Choroid plexus epithelial cell (primary cell): ENCODE measurements around the gene SF3A1.

ENCODE experiments used
- DNase-seq: peaks from one replicate; pipeline ENCODE4 v3.0.0-alpha.2; 2010; ENCODE audit warnings: low read depth
- H3K4me3 ChIP-seq: 2 replicates; pipeline ENCODE4 v1.5.1; 2011; ENCODE audit warnings: low read depth, mild to moderate bottlenecking, control low read depth, low read length, moderate library complexity
- TF ChIP-seq, protein P1 (sequence below): conservative IDR thresholded peaks from 2 replicates; pipeline ENCODE4 v1.5.1; 2011; ENCODE audit warnings: low read depth, mild to moderate bottlenecking, control low read depth, inconsistent platforms, low read length, moderate library complexity

The SF3A1 gene

DNA sequence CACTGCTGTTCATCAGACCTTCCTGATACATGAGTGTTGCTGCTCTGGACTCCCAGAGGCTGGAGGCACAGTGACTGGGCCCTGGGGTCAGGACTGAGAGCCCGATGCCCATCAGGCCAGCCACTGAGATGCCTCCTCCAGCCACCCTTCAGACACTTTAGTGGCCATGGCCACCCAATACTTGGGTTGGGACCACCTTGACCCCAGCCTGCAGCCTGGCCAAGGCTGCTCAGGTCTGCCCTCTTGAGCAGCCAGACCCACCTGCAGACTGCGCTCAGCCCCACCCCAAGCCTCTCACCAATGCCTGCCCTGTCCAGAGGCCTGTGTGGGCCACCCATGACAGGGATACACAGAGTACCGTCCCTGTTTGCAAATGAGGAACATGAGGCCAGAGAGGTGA, 26.4 kb upstream of the SF3A1 start:
- TF ChIP-seq, protein P1, sequence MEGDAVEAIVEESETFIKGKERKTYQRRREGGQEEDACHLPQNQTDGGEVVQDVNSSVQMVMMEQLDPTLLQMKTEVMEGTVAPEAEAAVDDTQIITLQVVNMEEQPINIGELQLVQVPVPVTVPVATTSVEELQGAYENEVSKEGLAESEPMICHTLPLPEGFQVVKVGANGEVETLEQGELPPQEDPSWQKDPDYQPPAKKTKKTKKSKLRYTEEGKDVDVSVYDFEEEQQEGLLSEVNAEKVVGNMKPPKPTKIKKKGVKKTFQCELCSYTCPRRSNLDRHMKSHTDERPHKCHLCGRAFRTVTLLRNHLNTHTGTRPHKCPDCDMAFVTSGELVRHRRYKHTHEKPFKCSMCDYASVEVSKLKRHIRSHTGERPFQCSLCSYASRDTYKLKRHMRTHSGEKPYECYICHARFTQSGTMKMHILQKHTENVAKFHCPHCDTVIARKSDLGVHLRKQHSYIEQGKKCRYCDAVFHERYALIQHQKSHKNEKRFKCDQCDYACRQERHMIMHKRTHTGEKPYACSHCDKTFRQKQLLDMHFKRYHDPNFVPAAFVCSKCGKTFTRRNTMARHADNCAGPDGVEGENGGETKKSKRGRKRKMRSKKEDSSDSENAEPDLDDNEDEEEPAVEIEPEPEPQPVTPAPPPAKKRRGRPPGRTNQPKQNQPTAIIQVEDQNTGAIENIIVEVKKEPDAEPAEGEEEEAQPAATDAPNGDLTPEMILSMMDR = no peak
- no peak overlapping the region for H3K4me3 ChIP-seq
- DNase-seq = no peak

DNA sequence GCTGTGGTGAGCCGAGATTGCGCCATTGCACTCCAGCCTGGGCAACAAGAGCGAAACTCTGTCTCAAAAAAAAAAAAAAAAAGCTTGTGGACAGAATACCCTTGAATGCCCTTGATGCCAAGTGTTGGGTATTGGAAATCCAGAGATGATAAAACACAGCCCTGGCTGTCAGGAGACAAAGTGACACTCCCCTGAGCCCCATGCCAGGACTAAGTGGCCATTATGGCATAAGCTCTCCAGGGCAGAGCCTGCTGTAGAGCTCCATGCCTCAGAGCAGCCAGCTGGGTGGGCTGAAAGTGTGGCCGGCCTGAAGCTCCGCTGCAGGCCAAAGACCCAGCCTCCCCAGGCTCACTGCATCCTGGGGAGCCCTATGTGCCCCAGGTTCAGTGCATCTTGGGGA, 25.6 kb upstream of the SF3A1 start:
- no peak for DNase-seq
- TF ChIP-seq, protein P1 = no peak

DNA sequence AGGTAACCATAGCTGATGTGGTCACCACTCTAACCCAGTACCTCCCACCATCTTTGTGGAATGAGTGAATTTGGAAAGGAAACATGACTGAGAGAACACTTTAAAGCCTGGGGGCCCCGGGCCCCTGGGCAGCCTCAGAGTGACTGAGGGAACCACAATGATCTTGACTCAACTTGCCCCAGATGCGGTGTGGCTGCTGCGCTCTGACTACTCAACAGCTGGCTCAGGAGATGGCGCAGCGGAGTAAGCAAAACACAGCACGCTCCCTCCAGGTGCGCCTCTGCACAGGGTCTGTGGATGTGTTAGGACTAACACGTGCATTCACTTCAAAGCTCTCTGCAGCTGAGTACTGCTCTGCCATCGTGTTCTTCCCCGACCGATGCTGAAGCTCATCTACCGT, 24.6 kb upstream of the SF3A1 start:
- H3K4me3 ChIP-seq = no peak overlapping the region

More for the DNA sequence above, 25.6 kb upstream of the SF3A1 start:
- no peak overlapping the region for H3K4me3 ChIP-seq

DNA sequence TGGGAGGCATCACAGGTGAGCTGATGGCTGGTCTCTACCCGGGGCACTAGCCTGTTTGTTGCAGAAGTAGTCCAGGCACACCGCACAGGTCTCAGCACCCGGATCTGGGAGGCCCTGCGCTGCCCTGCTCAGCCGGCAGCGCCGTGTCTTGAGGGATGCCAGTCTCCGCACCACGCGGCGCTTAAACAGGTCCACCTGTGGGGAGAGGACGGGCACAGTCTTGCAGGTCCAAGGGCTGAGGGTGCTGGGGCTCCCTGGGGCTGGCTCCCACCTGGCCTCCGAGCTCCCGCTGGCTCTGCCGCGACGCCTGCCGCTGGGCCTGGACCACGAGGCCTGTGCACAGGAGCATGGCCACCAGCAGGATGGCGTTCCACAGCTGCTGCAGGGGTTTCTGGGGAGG, 23.3 kb upstream of the SF3A1 start:
- H3K4me3 ChIP-seq = no peak overlapping the region
- no peak for DNase-seq
- TF ChIP-seq, protein P1 = no peak

More for the DNA sequence above, 24.6 kb upstream of the SF3A1 start:
- TF ChIP-seq, protein P1 = no peak
- no peak for DNase-seq

DNA sequence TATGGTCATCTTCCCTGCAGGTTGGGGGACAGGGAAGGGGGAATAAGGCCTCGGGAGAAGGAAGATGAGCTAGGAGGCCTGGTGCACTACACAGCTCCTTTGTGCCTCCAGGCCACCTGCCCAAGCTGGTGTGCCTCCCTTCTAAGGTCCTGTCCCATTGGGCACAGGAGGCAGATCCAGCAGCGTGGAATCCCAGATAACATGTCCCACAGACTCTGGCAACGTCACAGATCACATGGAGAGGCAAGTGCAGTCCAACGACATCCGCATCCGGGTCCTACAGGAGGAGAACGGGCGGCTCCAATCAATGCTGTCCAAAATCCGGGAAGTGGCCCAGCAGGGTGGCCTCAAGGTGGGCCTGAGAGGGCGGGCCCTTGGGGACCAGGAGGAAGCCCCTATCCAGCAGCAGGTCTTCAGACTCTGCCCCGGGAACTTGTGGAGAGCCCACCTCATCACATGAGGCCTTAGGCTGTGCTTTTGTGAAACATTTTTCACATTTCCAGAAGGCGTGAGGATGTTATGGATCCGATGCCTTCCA, 18.7 kb upstream of the SF3A1 start:
- no peak overlapping the region for H3K4me3 ChIP-seq
- no peak for DNase-seq
- TF ChIP-seq, protein P1 = no peak

DNA sequence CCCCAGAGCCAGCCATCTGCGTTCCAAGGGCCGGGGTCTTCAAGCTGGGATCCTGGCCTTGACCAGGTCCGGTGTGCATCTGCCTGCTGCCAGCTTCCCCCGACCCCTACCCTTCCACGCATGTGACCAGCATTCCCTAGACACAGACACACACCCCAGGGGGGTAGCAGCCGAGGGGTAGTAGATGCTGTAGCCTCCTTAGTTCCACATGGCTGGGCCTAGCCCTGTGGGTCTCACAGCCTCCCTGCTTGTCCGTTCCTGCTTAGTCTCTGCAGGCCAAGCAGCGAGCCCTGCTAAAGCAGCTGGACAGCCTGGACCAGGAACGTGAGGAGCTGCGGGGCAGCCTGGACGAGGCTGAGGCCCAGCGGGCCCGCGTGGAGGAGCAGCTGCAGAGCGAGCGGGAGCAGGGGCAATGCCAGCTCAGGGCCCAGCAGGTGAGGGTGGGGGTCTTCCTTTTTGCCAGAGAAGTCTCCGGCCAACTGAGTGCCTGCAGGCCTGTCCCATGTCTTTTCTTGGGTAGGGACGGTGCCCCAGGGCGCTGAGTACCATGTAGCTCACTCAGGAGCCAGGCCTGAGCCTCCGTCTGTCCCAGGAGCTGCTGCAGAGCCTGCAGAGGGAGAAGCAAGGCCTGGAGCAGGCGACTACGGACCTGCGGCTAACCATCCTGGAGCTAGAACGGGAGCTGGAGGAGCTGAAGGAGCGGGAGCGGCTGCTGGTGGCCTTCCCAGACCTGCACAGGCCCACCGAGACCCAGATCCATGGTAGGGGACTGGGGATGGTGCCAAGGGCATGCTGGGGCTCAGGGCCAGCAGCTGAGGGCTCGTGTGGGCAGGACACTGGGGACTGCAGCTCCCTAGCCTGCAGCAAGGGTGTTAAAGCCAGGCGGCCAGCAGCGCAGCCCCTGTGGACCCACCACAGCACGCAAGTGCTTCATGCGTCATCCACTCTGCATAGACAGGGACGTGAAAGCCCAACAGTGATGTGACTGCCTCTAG, 16.9 kb upstream of the SF3A1 start:
- H3K4me3 ChIP-seq = no peak overlapping the region
- TF ChIP-seq, protein P1 = no peak
- no peak for DNase-seq

DNA sequence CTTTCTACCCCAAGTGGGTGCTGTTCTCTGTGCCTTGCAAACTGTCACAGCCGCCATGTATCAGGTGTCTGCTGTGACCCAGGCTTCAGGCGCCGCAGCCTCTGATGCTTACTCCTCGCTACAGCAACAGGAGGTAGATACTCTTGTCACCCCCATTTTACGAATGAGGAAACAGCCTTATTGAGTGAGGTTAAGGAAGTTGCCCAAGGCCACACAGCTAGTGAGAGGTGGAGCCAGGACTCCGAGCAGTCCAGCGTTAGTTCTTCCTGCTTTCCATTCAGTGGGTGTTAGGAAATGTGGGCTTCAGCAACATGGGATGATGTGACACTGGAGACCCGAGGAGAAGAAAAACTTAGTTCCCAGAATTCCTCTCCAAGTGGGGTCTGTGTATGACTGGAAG, 16.2 kb upstream of the SF3A1 start:
- no peak for DNase-seq

More for the DNA sequence above, 16.2 kb upstream of the SF3A1 start:
- no peak overlapping the region for H3K4me3 ChIP-seq
- TF ChIP-seq, protein P1 = no peak
